Glomerular visceral epithelial cell (primary cell): ENCODE measurements around the gene UTP15.

ENCODE experiments used
- DNase-seq: peaks from one replicate; pipeline ENCODE4 v3.0.0-alpha.2; 2016; ENCODE audit errors: extremely low spot score

The UTP15 gene

GRCh38 chr5:73564675-73565074 is 868 bp upstream of the UTP15 start:
- DNase-seq, result no peak

DNA sequence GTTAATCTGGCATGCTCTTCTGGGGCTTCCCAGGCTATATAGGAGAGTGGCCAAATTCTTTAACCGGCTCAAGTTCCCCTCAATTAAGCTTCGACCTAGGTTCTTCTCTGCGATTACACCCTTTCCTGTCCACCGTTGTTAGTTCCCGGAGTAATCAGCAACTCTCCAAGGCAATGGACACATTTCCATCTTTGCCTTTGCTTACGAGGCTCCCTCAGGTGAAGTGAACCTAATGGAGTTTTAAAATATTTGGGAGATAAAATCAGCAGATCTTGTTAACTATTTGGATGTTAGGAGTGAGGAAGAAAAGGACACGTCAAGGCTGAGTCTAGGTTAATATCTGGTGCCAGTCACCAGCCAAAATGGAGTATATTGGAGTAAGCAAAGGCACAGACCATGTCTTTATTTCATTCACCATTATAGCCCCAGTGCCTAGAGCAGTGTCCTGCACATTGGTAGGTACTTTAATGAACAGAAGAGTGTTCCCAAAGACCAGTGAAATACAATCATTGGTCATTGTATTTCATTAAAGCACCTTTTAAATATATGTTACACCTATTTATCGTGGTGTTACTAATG is 515 bp downstream of the UTP15 start:
- DNase-seq, result no peak

- DNase-seq, result no peak
Measured at GRCh38 chr5:73582285-73583145, 17.0 kb downstream of the UTP15 start.

DNA sequence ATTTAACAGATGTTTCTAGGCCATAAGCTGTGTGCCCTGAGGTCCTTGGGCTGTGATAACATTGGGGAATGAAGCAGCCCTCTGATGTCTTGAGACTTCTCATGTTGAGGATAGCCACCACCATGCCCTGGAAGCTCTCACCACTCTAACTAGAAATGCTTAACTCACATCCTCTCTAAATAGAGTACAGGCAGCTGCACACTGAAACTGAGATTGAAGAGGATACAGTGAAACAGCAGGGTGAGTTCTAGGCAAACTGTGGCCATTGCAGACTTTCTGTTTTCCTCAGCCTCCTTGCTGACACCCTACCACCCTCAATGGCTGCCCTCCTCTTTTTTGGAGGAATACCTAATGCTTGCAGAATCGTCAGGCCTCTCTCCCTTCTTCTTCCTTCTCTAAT is 22.4 kb downstream of the UTP15 start:
- DNase-seq, result no peak

- DNase-seq, result peak; percentile 85
Measured at GRCh38 chr5:73591102-73591695, 25.7 kb downstream of the UTP15 start.

- DNase-seq, result peak; percentile 70
Measured at GRCh38 chr5:73591698-73592501, 26.4 kb downstream of the UTP15 start.

DNA sequence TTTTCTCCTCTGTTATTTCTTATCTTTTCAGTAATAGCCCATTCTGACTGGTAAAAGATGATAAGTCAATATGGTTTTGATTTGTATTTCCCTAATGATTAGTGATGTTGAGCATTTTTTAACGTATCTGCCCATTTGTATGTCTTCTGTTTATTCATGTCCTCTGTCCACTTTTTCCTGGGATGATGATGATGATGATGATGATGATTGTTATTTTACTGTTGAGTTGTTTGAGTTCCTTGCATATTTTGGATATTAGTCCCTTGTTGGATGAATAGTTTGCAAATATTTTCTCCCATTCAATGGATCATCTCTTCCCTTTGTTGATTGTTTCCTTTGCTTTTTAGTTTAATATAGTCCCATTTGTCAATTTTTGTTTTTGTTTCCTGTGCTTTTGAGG is 27.0 kb downstream of the UTP15 start:
- peak; percentile 12 for DNase-seq

- DNase-seq, result peak; percentile 45
Measured at GRCh38 chr5:73596705-73597328, 31.3 kb downstream of the UTP15 start.

- DNase-seq, result no peak
Measured at GRCh38 chr5:73599380-73599779, 33.8 kb downstream of the UTP15 start.

DNA sequence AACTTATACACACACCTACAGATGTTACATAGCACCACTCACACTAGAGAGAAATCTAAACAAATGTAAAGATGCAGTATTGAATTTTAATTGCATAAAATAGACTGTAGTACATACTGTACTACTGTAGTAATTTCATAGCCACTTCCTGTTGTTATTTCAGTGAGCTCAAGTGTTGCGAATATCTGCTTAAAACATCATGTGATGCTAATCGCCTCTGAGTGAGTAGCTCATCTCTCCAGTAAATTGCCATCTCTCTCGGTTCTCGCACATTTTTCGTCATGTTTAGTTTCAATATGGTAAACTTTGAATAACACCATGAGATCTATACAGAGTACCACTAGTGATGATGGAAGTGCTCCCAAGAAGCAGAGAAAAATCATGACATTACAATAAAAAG is 38.5 kb downstream of the UTP15 start:
- DNase-seq, result no peak

DNA sequence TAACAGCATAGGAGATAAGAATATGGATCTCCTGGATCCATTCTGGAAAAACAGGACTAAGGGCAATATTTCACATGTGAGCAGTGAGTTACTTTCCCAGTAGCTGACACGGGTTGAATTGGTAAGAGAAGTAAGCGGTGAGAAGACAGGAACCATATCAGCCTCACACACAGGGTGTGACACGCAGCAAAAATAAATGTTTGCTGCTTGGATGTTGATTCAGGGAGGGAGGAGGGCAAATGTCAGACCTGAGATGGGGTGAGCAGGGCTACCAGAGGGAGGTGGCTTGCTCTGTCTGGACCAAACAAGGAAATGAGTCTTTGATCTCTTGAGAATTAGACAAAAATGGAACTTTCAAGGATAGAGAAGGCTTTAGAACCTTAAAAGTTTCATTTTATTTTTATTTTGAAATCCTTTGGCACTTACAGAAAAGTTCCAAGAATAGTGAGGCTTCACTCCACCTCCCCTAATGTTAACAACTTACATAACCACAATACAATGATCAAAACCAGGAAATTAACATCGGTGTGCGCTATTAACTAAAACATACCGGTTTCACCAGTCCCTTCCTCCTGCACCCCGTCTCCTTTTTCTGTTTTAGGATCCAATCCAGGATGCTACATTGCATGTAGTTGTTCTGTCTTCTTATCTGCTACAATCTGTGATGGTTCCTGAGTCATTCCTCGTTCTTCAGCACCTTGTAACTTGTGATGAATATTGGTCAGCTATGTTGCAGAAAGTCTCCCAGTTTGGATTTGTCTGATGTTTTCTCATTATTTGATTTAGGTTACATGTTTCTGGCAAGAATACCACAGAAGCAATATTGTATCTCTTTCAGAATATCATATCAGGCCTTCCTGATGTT is 39.9 kb downstream of the UTP15 start:
- DNase-seq, result no peak

- no peak for DNase-seq
Measured at GRCh38 chr5:73606206-73606753, 40.7 kb downstream of the UTP15 start.

GRCh38 chr5:73607228-73607627 is 41.7 kb downstream of the UTP15 start:
- DNase-seq, result no peak

- no peak for DNase-seq
Measured at GRCh38 chr5:73612799-73613198, 47.3 kb downstream of the UTP15 start.

GRCh38 chr5:73615085-73615484 is 49.5 kb downstream of the UTP15 start:
- no peak for DNase-seq

DNA sequence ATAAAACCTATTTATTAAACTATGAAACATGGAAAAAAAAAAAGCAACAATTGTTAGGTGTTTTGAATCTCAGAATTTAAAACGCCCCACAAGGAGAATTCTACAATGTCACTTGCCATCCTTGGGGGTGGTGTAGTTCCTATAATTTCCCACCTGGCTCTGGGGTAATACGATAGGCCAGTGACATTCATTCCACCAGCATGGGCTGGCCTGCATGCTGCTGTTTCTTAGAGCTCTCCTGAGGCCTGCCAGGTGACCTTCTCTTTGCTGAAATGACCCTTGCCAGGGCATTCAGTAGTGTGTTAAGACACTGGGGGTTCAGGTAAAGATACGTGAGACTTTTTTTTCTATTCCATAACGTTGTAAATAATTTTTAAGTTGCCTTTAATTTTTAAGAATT is 50.4 kb downstream of the UTP15 start:
- DNase-seq, result no peak

DNA sequence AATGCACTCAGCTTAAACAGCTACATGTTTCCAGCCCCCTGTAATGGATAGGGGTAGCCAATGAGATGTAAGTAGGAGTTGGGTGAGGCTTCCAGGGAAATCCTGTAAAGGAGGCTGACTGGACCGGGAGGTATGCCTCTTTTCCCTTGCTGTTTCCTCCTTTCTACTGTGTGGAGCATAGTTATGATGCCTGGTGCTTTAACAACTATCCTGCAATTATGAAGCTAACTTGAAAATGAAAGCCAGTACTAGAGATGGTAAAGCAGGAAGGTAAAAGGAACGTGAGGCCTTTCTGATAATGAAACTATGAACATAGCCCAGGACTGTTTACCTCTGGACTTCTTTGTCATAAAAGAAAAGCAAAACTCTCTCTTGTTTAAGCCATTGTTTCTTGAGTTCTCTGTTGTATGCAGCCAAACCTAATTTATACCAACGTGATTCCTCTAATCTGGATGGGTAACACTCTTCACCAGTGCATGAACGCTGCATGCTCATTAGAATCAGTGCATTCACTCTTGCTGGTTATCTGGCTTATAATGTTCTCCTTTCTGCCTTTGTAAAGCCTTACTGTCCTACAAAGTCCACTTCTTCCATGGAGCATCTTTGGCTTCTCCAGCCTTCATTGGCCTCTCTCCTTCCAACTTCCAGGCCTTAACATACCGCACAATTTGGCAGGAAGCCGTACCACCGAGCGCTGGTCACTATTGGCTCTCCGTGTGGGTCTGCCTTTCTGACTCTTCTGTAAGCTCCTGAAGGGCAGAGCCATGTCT is 52.2 kb downstream of the UTP15 start:
- no peak for DNase-seq

GRCh38 chr5:73619606-73620333 is 54.2 kb downstream of the UTP15 start:
- no peak for DNase-seq

- DNase-seq, result no peak
Measured at GRCh38 chr5:73620334-73620687, 54.8 kb downstream of the UTP15 start.
